Fibroblast of lung (primary cell): ENCODE results near the gene DUSP16. TPM values are rescaled to one million over a fixed set of nuclear protein-coding genes. Genes with fewer than 3 reads are reported as not detected.

Experiments
- DNase-seq, 2 donors: peaks; one replicate each; pipeline versions ENCODE4 v3.0.0 to v3.0.0-alpha.2; 2010; ENCODE audit warnings: low read depth in 2 of 2
- H2AFZ ChIP-seq: 2 replicates; pipeline ENCODE4 v1.5.1; 2012; ENCODE audit warnings: low read length, control low read depth, inconsistent platforms
- H3K27ac ChIP-seq: 2 replicates; pipeline ENCODE4 v1.5.1; 2011; ENCODE audit warnings: low read length, control low read depth; ENCODE audit not compliant: insufficient read depth
- H3K27me3 ChIP-seq: 2 replicates; pipeline ENCODE4 v1.5.1; 2011; ENCODE audit warnings: mild to moderate bottlenecking, low read length; ENCODE audit not compliant: control insufficient read depth, insufficient read depth
- H3K36me3 ChIP-seq: 2 replicates; pipeline ENCODE4 v1.5.1; 2011; ENCODE audit warnings: low read length; ENCODE audit not compliant: control insufficient read depth, insufficient read depth
- H3K4me1 ChIP-seq: 2 replicates; pipeline ENCODE4 v1.5.1; 2011; ENCODE audit warnings: low read length; ENCODE audit not compliant: control insufficient read depth, insufficient read depth; ENCODE audit errors: extremely low read depth
- H3K4me2 ChIP-seq: 2 replicates; pipeline ENCODE4 v1.5.1; 2011; ENCODE audit warnings: low read length, control low read depth; ENCODE audit not compliant: insufficient read depth; ENCODE audit errors: extremely low read depth
- H3K4me3 ChIP-seq, 4 experiments: fragments of 200-600 bp in 1 of 4; sonication (generic) in 1 of 4; replicated peaks in 1 of 4; 2 replicates each; pipeline ENCODE4 v1.5.1; 2011 to 2016; ENCODE audit warnings: low read length in 4 of 4, low read depth in 3 of 4, mild to moderate bottlenecking in 3 of 4, control low read depth in 2 of 4, inconsistent platforms in 1 of 4, mixed read lengths in 1 of 4; ENCODE audit not compliant: insufficient read depth in 1 of 4; ENCODE audit errors: control extremely low read depth in 1 of 4
- H3K79me2 ChIP-seq: 2 replicates; pipeline ENCODE4 v1.5.1; 2012; ENCODE audit warnings: mild to moderate bottlenecking, low read length, inconsistent platforms; ENCODE audit not compliant: control insufficient read depth, insufficient read depth
- H3K9ac ChIP-seq: 2 replicates; pipeline ENCODE4 v1.5.1; 2011; ENCODE audit warnings: mild to moderate bottlenecking, low read length, control low read depth; ENCODE audit not compliant: insufficient read depth
- H3K9me3 ChIP-seq: 2 replicates; pipeline ENCODE4 v1.5.1; 2012; ENCODE audit warnings: low read depth, low read length; ENCODE audit not compliant: control insufficient read depth, insufficient read depth
- H4K20me1 ChIP-seq: 2 replicates; pipeline ENCODE4 v1.5.1; 2011; ENCODE audit warnings: low read length; ENCODE audit not compliant: control insufficient read depth, insufficient read depth; ENCODE audit errors: extremely low read depth
- CTCF ChIP-seq, 2 donors: IDR thresholded peaks in 1 of 2; conservative IDR thresholded peaks in 1 of 2; 1 replicate in 1 of 2; 2 replicates in 1 of 2; pipeline ENCODE4 v1.5.1; 2011 to 2012; ENCODE audit warnings: low read length in 2 of 2, control low read depth in 1 of 2, inconsistent platforms in 1 of 2, low read depth in 1 of 2, mild to moderate bottlenecking in 1 of 2
- EZH2 ChIP-seq: IDR thresholded peaks from 2 replicates; pipeline ENCODE4 v1.5.1; 2012; ENCODE audit warnings: low read length, control low read depth, mild to moderate bottlenecking; ENCODE audit errors: missing control alignments
- polyA plus RNA-seq, 2 donors: library from polyadenylated mRNA; depleted of rRNA in 1 of 2; stranded (reverse) in 1 of 2; unstranded in 1 of 2; fragments of >200 nt; gene quantifications; 2 replicates each; pipeline ENCODE4 v1.2.1, GENCODE V29; 2011 to 2012; ENCODE audit warnings: missing spikeins in 1 of 2
- total RNA-seq: library from RNA; depleted of rRNA; stranded (reverse); fragments of >200 nt; gene quantifications from 2 replicates; pipeline ENCODE4 v1.2.1, GENCODE V29; 2014

The DUSP16 gene
- total and polyA plus RNA-seq, 2 donors (not counting 1 experiment from before 2014, with no cell fraction given), result 9.4 to 15.2 TPM

- Histone ChIP-seq H3K79me2 (no peaks in the 10 kb centered on the region), H3K27me3 (no peaks in the 10 kb centered on the region), H4K20me1 (no peaks in the 10 kb centered on the region), H3K9ac (no peak overlapping the region), H3K36me3 (no peaks in the 10 kb centered on the region), H2AFZ (no peak overlapping the region), H3K9me3 (no peaks in the 10 kb centered on the region), H3K4me1 (no peaks in the 10 kb centered on the region), H3K27ac (no peak overlapping the region), H3K4me2 (no peak overlapping the region), H3K4me3 (no peak overlapping the region)
- peak in 1 of 2 donors; percentile 75 for DNase-seq
- TF ChIP-seq CTCF (conservative IDR thresholded peaks at IDR 0.05 in 1 of 2, IDR thresholded peaks at IDR 0.05 in 1 of 2; ENCODE audit: low read depth in 1 of 2, low read length in 2 of 2), result no peak
- TF ChIP-seq EZH2, result no peak
Measured at GRCh38 chr12:12449533-12450025, 113.1 kb downstream of the DUSP16 start.

- Histone ChIP-seq H3K27me3 (no peaks in the 10 kb centered on the region), H3K4me3 (no peak overlapping the region), H3K4me2 (no peak overlapping the region), H2AFZ (no peak overlapping the region), H3K36me3 (no peaks in the 10 kb centered on the region), H3K4me1 (peaks cover 5% of the 10 kb centered on the region), H3K27ac (no peak overlapping the region), H3K9ac (no peak overlapping the region), H4K20me1 (no peaks in the 10 kb centered on the region), H3K79me2 (no peaks in the 10 kb centered on the region), H3K9me3 (no peaks in the 10 kb centered on the region)
- no peak for DNase-seq
- TF ChIP-seq CTCF (conservative IDR thresholded peaks at IDR 0.05 in 1 of 2, IDR thresholded peaks at IDR 0.05 in 1 of 2; ENCODE audit: low read depth in 1 of 2, low read length in 2 of 2), result no peak
- no peak for TF ChIP-seq EZH2
Measured at GRCh38 chr12:12447837-12448236, 114.8 kb downstream of the DUSP16 start.

- Histone ChIP-seq H4K20me1 (no peaks in the 10 kb centered on the region), H3K4me2 (peak overlapping the region; percentile 8), H3K27me3 (no peaks in the 10 kb centered on the region), H3K79me2 (no peaks in the 10 kb centered on the region), H3K4me3 (no peak overlapping the region), H3K9me3 (no peaks in the 10 kb centered on the region), H3K27ac (no peak overlapping the region), H2AFZ (no peak overlapping the region), H3K36me3 (no peaks in the 10 kb centered on the region), H3K9ac (no peak overlapping the region), H3K4me1 (peaks cover 7% of the 10 kb centered on the region)
- TF ChIP-seq CTCF (conservative IDR thresholded peaks at IDR 0.05 in 1 of 2, IDR thresholded peaks at IDR 0.05 in 1 of 2; ENCODE audit: low read depth in 1 of 2, low read length in 2 of 2), result no peak
- TF ChIP-seq EZH2, result no peak
- no peak for DNase-seq
Measured at GRCh38 chr12:12447236-12447635, 115.4 kb downstream of the DUSP16 start.
